Activated T-helper 2 cell treated with anti-CD3 and anti-CD28 coated beads, Interferon-gamma antibody, Interleukin-2, Interleukin-4, amounts not matched to agents 10 μg/mL and 5 μg/mL and 100 μg/mL, durations not matched to agents 14 hours and 24 hours and 36 hours (primary cell): ENCODE data around the gene OLR1. TPM values are rescaled to one million over a fixed set of nuclear protein-coding genes. Genes with fewer than 3 reads are reported as not detected.

ENCODE experiments used
- DNase-seq: peaks from one replicate; pipeline ENCODE4 v3.0.0; 2021; ENCODE audit warnings: low spot score
- H3K27ac Mint-ChIP-seq: one replicate; pipeline ENCODE4 v1.8.0; 2021; ENCODE audit warnings: mixed read lengths
- H3K27me3 Mint-ChIP-seq: one replicate; pipeline ENCODE4 v1.8.0; 2021; ENCODE audit warnings: low read depth, mixed read lengths
- H3K36me3 Mint-ChIP-seq: one replicate; pipeline ENCODE4 v1.8.0; 2021; ENCODE audit warnings: low read depth, mixed read lengths
- H3K4me1 Mint-ChIP-seq: one replicate; pipeline ENCODE4 v1.8.0; 2021; ENCODE audit warnings: low read depth, mixed read lengths
- H3K4me3 Mint-ChIP-seq: one replicate; pipeline ENCODE4 v1.8.0; 2021; ENCODE audit warnings: low read depth, mild to moderate bottlenecking, moderate library complexity, mixed read lengths
- H3K9me3 Mint-ChIP-seq: one replicate; pipeline ENCODE4 v1.8.0; 2021; ENCODE audit warnings: mixed read lengths
- intact Hi-C: fragments of 100-400 bp; cut with micrococcal nuclease; formaldehyde crosslinking; loops from one replicate; pipeline ENCODE4 v1.15.1; 2023
- total RNA-seq: library from RNA; stranded (reverse); gene quantifications from 2 replicates; pipeline ENCODE4 v1.2.3, GENCODE V29; 2022

OLR1 gene
- total RNA-seq, 1 donor from 2014 or later: not detected

DNA sequence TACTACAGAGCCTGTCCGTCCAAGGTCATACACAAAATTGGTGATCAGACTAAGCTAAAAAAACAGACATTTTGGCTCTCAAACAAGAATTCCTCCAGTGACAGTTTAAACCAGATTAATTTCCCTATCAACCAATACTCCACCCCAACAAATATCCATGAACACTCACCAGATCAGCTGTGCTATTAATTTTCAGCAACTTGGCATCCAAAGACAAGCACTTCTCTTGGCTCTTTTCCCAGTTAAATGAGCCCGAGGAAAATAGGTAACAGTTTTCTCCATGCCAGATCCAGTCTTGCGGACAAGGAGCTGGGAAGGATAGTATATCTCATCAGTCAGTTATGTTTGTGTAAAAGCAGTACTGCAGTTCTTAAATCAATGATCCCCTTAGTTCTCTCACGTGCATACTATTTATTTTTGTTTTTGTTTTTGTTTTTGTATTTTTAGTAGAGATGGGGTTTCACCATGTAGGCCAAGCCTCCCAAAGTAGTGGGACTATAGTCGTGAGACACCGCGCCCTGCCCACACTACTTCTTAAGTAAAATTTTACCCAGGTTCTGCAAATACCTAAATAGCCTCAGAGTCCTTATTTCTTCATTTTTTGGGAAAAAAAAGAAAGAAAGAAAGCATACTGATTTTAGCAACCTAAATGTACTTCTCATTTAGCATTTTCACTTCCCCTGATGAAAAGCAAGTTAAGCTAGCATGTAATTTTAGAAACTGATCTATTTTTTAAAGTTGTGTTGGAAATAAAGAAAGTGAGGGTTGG, 11.1 kb downstream of the OLR1 start:
- DNase-seq: no peak
- Mint-ChIP-seq H3K4me1 (no peaks in the 10 kb centered on the region), H3K27ac (no peak overlapping the region), H3K4me3 (no peak overlapping the region), H3K36me3 (no peaks in the 10 kb centered on the region), H3K27me3 (peaks cover 37% of the 10 kb centered on the region), H3K9me3 (no peaks in the 10 kb centered on the region)
- intact Hi-C loops: no loop called here

DNA sequence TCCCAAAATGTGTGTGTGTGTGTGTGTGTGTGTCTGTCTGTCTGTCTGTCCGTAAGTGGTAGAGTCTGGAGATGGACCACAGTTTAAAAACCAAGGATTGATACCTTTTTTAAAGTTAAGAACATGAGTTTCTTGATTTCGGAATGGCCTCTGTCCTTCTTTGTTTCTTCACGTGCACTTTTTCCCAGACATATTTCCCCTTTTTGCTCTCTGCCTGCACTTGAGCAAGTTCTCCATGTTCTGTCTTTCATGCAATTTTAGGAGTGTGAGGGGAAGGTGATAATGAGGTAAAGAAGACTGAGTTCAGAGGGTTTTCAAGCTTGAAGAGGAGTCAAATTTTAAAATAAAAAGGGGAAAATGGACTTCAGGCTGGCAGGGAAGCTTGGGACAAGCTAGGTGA, 12.7 kb downstream of the OLR1 start:
- Mint-ChIP-seq H3K4me3 (no peak overlapping the region), H3K4me1 (peaks cover under 1% of the 10 kb centered on the region), H3K27ac (no peak overlapping the region), H3K36me3 (no peaks in the 10 kb centered on the region), H3K27me3 (peaks cover 37% of the 10 kb centered on the region), H3K9me3 (no peaks in the 10 kb centered on the region)
- intact Hi-C loops: loop anchor here (10.0 kb wide), 1 partner anchor 56 kb away; the partner anchor contains the start of gene GABARAPL1
- DNase-seq: no peak

DNA sequence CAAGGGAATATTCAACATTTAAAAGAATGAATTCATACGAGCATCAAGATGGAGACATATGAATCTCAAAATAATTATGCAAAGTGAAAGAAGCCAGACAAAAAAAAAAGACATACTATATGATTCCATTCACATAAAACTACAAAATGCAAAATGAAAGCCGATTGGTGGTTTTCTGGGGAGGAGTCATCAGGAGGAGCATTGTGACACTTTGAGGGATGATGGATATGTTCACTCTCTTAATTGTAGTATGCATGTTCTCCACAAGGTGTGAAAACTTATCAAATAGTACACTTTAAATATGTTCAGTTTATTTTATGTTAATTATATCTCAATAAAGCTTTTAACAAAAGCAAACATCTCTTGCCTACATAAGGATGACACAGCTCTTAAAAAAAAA, 13.5 kb downstream of the OLR1 start:
- Mint-ChIP-seq H3K4me1 (peaks cover 8% of the 10 kb centered on the region), H3K9me3 (no peaks in the 10 kb centered on the region), H3K27me3 (peaks cover 45% of the 10 kb centered on the region), H3K4me3 (no peak overlapping the region), H3K36me3 (no peaks in the 10 kb centered on the region), H3K27ac (no peak overlapping the region)
- intact Hi-C loops: loop anchor here (10.0 kb wide), 1 partner anchor 56 kb away; the partner anchor contains the start of gene GABARAPL1
- DNase-seq: no peak

DNA sequence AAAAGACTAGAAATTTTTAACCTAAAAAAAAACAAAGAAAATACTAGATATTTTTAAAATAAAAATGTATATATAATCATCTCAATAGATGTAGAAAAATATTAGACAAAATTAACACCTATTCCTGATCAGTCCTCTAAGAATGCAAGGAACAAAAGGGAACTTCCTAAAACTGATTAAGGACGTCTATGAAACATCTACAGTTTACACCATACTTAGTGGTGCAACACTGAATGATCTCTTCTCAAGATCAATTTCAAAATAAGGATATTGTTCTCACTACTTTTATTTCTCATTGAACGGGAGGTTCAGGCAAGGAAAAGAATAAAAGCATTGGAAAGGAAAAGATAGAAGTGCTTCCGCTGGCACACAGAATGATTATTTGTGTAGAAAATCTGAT, 16.0 kb downstream of the OLR1 start:
- peaks cover 8% of the 10 kb centered on the region for H3K4me1 Mint-ChIP-seq
- H3K27ac Mint-ChIP-seq: no peak overlapping the region
- peaks cover 38% of the 10 kb centered on the region for H3K27me3 Mint-ChIP-seq
- no peaks in the 10 kb centered on the region for H3K36me3 Mint-ChIP-seq
- intact Hi-C loops: loop anchor here (10.0 kb wide), 1 partner anchor 59 kb away; the partner anchor contains the start of gene GABARAPL1
- no peak for DNase-seq
- H3K9me3 Mint-ChIP-seq: no peaks in the 10 kb centered on the region
- no peak overlapping the region for H3K4me3 Mint-ChIP-seq

DNA sequence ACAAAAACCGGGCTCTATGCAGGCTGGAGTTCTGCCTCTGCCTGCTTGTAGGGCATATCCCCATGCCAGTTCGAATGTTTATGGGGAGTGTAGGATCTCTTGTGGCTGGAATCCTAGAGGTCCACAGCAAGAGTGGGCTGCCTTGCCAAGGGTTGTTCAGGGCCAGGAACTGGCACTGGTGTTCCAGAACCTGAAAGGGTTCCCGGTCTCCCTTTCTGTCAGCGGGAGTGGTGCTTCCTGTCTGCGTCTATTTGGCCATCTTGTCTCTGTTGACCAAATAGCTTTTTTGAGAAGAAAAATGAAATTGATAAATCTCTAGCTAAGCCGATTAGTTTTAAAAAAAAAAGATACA, 17.8 kb downstream of the OLR1 start:
- Mint-ChIP-seq H3K4me3 (peak overlapping the region; percentile 82), H3K9me3 (no peaks in the 10 kb centered on the region), H3K27ac (no peak overlapping the region), H3K27me3 (peaks cover 40% of the 10 kb centered on the region), H3K4me1 (peaks cover 8% of the 10 kb centered on the region), H3K36me3 (no peaks in the 10 kb centered on the region)
- intact Hi-C loops: loop anchor here (5.0 to 10.0 kb wide), 3 partner anchors 61 to 408 kb away; partner anchors contain the start of gene GABARAPL1
- DNase-seq: no peak

DNA sequence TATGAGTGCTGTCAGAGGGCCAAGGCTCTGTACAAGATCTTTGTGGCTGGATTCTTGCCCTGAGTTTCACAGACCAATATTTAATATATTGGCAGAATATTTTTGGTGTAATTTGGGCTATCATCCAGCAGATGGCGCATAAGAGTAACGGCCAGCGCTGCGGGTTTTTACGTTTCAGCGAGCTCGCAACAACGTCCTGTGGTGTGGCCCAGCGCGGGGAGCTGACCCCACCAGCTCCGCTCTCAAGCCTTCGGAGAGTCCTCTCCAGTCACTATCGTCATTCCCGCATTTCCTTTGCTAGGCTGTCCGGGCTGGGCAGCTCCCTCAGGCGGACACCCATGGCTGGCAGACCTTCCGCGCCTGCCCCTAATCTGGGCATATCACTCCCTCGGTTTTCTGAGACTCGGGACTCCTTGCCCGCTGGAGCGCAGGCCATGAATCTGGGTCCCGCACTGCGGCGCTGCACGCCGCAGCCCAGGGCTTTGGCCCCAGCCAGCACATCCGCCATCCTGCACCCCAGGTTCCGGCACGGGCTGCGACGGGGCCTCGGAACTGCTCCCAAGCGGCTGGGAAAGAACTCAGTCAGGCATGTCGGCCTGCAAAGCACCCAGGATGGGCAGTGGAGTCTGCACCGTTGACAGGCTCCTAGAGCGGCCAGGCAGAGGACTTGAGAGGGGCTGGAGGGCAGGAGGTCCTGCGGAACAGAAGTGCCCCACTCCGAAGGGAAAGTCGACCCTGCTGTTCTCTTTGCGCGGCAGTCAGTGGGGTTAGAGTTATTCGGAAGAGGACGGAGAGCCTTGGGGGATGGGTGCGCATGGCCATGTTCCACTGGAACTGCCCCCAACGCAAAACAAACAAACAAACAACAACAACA, 18.4 kb downstream of the OLR1 start:
- Mint-ChIP-seq H3K27me3 (peaks cover 39% of the 10 kb centered on the region), H3K4me3 (peak overlapping the region; percentile 82), H3K36me3 (no peaks in the 10 kb centered on the region), H3K4me1 (peaks cover 8% of the 10 kb centered on the region), H3K27ac (no peak overlapping the region), H3K9me3 (no peaks in the 10 kb centered on the region)
- intact Hi-C loops: loop anchor here (2.0 to 10.0 kb wide), 5 partner anchors 37 to 1333 kb away; partner anchors contain the start of gene GABARAPL1
- peak; percentile 33 for DNase-seq

DNA sequence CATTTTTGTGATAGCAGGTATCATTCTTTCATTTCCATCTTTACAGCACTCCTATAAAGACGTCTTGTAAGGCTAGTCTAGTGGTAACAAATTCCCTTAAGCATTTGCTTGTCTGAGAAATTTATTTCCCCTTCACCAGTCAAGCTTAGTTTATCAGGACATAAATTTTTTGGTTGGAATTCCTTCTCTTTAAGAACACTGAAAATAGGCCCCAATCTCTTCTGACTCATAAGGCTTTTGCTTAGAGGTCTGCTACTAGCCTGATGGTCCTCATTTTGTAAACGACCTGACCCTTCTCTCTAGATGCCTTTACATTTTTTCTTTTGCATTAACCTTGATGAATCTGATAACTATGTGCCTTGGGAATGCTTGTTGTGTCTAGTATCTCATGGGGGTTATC, 20.3 kb downstream of the OLR1 start:
- no peak for DNase-seq
- Mint-ChIP-seq H3K4me1 (peaks cover 8% of the 10 kb centered on the region), H3K36me3 (no peaks in the 10 kb centered on the region), H3K4me3 (no peak overlapping the region), H3K27me3 (peaks cover 33% of the 10 kb centered on the region), H3K27ac (no peak overlapping the region), H3K9me3 (no peaks in the 10 kb centered on the region)
- intact Hi-C loops: loop anchor here (2.0 to 10.0 kb wide), 5 partner anchors 39 to 1335 kb away; partner anchors contain the start of gene GABARAPL1

DNA sequence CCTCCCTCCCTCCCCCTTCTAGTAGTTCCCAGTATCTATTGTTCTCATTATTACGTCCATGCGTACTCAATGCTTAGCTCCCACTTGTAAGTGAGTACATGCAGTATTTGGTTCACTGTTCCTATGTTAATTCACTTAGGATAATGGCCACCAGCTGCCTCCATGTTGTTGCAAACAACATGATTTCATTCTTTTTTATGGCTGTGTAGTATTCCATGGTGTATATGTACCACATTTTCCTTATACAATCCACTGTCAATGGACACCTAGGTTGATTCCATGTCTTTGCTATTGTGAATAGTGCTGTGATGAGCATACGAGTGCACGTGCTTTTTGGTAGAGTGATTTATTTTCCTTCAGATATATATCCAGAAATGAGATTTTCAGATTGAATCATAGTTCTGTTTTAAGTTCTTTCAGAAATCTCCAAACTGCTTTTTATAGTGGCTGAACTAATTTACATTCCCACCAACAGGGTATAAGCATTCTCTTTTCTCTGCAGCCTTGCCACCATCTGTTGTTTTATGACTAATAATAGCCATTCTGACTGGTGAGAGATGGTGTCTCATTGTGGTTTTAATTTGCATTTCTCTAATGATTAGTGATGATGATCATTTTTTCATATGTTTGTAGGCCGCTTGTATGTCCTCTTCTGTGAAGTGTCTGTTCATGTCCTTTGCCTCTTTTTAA, 24.1 kb downstream of the OLR1 start:
- H3K4me3 Mint-ChIP-seq: no peak overlapping the region
- no peak for DNase-seq
- no peaks in the 10 kb centered on the region for H3K36me3 Mint-ChIP-seq
- H3K27me3 Mint-ChIP-seq: peaks cover 41% of the 10 kb centered on the region
- H3K27ac Mint-ChIP-seq: no peak overlapping the region
- intact Hi-C loops: loop anchor here (5.0 kb wide), 1 partner anchor 96 kb away; no protein-coding TSS in a partner anchor
- no peaks in the 10 kb centered on the region for H3K4me1 Mint-ChIP-seq
- no peaks in the 10 kb centered on the region for H3K9me3 Mint-ChIP-seq

DNA sequence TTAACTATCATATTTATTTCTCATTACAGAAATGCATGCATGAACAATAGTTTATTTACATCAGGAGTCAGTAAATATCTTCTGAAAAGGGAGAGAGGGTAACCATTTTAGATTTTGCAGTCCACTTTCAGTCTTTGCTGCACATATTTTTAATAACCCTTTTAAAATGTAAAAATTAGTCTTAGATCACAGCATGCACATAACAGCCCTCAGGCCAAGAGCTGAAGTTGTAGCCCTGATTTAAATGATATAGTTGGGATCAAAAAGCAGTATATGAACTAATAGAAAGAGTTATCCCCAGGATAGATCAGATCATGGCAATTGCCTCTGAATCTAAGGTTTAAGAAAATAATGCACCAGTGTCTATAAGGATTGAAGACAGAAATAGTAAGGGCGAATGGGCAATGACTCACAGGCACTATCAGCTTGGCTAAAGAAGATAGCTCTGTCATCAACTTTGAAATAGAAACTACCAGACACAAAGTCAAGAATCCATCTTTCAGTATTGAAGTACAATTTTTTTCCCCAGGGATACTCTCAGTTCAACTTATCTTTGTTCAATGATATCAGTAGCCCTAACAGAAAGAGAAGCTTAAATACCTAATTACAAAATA, 28.8 kb downstream of the OLR1 start:
- H3K4me3 Mint-ChIP-seq: no peak overlapping the region
- no peak for DNase-seq
- no peak overlapping the region for H3K27ac Mint-ChIP-seq
- H3K27me3 Mint-ChIP-seq: peaks cover 28% of the 10 kb centered on the region
- no peaks in the 10 kb centered on the region for H3K4me1 Mint-ChIP-seq
- no peaks in the 10 kb centered on the region for H3K9me3 Mint-ChIP-seq
- intact Hi-C loops: loop anchor here (5.0 kb wide), 2 partner anchors 201 to 331 kb away; no protein-coding TSS in a partner anchor
- H3K36me3 Mint-ChIP-seq: no peaks in the 10 kb centered on the region

DNA sequence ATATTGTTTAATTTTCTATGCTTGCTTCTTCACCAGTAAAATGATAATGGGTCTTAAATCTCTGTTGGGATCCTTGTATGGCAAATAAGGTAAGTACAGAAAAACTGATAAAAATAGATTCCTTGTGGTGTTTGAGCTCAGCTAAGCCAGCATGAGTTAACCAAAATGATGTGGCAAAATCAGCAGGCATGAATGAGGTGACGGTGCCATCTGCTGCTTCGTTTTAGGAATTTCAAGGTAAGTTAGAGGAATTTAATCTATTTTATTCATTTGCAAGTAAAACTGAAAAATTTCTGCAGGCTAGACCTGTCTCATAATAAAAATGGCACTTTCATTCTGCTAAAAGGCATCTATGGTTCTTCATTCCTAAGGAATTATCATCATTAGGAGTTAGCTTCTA, 31.9 kb downstream of the OLR1 start:
- DNase-seq: peak; percentile 16
- intact Hi-C loops: loop anchor here (1.0 to 5.0 kb wide), 4 partner anchors 107 to 390 kb away; no protein-coding TSS in a partner anchor

DNA sequence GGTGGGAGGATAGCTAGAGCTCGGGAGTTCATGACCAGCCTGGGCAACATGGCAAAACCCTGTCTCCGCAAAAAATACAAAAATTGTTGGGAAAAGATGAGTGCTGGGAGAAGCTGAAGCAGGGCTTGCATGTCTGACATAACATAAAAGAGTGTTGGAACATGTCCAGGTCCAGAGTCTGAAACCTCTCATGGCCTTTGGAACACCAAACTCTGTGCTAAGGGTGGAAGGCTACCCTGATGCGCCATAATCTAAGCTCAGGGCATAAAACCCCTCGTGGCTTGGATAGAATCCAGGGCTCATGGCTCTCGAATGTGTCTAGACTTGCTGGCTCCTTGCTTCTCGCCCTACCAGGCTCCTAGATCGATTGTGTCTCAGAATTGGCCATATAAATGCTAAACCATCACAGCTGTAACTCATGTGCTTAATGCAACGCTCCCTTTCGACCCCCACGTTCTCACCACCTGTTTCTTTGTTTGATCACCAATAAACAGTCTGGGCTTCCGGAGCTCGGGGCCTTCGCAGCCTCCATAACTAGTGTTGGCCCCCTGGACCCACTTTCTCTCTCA, 35.2 kb downstream of the OLR1 start:
- peaks cover 18% of the 10 kb centered on the region for H3K27me3 Mint-ChIP-seq
- intact Hi-C loops: no loop called here
- H3K27ac Mint-ChIP-seq: no peak overlapping the region
- no peaks in the 10 kb centered on the region for H3K4me1 Mint-ChIP-seq
- no peak overlapping the region for H3K4me3 Mint-ChIP-seq
- no peaks in the 10 kb centered on the region for H3K36me3 Mint-ChIP-seq
- no peaks in the 10 kb centered on the region for H3K9me3 Mint-ChIP-seq
- DNase-seq: no peak

More for the DNA sequence above, 31.9 kb downstream of the OLR1 start:
- Mint-ChIP-seq H3K9me3 (no peaks in the 10 kb centered on the region), H3K27ac (no peak overlapping the region), H3K4me1 (no peaks in the 10 kb centered on the region), H3K27me3 (peaks cover 37% of the 10 kb centered on the region), H3K36me3 (no peaks in the 10 kb centered on the region), H3K4me3 (no peak overlapping the region)

DNA sequence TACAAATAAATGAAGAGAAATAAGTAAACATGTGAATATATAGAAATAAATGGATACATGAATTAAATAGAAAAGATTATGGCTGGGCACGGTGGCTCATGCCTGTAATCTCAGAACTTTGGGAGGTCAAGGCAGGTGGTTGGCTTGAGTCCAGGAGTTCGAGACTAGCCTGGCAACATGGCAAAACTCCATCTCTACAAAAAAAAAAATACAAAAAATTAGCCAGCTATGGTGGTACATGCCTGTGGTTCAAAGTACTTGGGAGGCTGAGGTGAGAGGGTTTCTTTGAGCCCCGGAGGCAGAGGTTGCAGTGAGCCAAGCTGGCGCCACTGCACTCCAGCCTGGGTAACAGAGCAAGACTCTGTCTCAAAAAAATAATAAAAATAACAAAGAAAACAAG, 36.8 kb downstream of the OLR1 start:
- Mint-ChIP-seq H3K27ac (no peak overlapping the region), H3K9me3 (no peaks in the 10 kb centered on the region), H3K27me3 (peaks cover 18% of the 10 kb centered on the region), H3K4me1 (peaks cover 7% of the 10 kb centered on the region), H3K36me3 (no peaks in the 10 kb centered on the region), H3K4me3 (no peak overlapping the region)
- intact Hi-C loops: no loop called here
- no peak for DNase-seq
